Measurements from ENCODE around the gene NPIPB2.
"Not testable (repeated sequence)": the region's sequence is repeated elsewhere in the genome, so short reads cannot be mapped to it uniquely, and the experiment has no call there.

The NPIPB2 gene

GRCh38 chr16:11955713-11956123 is 13.9 kb upstream of the NPIPB2 start:
- DNase-seq (ENCODE audit: insufficient read length) (no peak), FAIRE-seq (no peak)
- no peak for TF ChIP-seq POLR2AphosphoS5 (IDR thresholded peaks at IDR 0.05; ENCODE audit: low read depth, low read length)
- no peak for TF ChIP-seq POLR2A (IDR thresholded peaks at IDR 0.05; ENCODE audit: low read depth, low read length)
- TF ChIP-seq TAF1 (IDR thresholded peaks at IDR 0.05; ENCODE audit: borderline replicate concordance, low read depth, low read length): no peak

- not testable (repeated sequence) for FAIRE-seq; DNase-seq (ENCODE audit: insufficient read length)
Observed at GRCh38 chr16:11953576-11953975, 11.7 kb upstream of the NPIPB2 start.

- no peak for TF ChIP-seq POLR2A (IDR thresholded peaks at IDR 0.05; ENCODE audit: low read depth, low read length)
- TF ChIP-seq TAF1 (IDR thresholded peaks at IDR 0.05; ENCODE audit: borderline replicate concordance, low read depth, low read length): no peak
- no peak for TF ChIP-seq POLR2AphosphoS5 (IDR thresholded peaks at IDR 0.05; ENCODE audit: low read depth, low read length)
- FAIRE-seq: no peak
- DNase-seq (ENCODE audit: insufficient read length): no peak
Observed at GRCh38 chr16:11950388-11950787, 8.5 kb upstream of the NPIPB2 start.

GRCh38 chr16:11949527-11949926 is 7.7 kb upstream of the NPIPB2 start:
- FAIRE-seq (peak; percentile 73), DNase-seq (ENCODE audit: insufficient read length) (peak; percentile 51)
- TF ChIP-seq POLR2A (IDR thresholded peaks at IDR 0.05; ENCODE audit: low read depth, low read length): no peak
- TF ChIP-seq POLR2AphosphoS5 (IDR thresholded peaks at IDR 0.05; ENCODE audit: low read depth, low read length): no peak
- TF ChIP-seq TAF1 (IDR thresholded peaks at IDR 0.05; ENCODE audit: borderline replicate concordance, low read depth, low read length): no peak

GRCh38 chr16:11948819-11949218 is 7.0 kb upstream of the NPIPB2 start:
- TF ChIP-seq POLR2AphosphoS5 (IDR thresholded peaks at IDR 0.05; ENCODE audit: low read depth, low read length) (no peak), POLR2A (IDR thresholded peaks at IDR 0.05; ENCODE audit: low read depth, low read length) (no peak), TAF1 (IDR thresholded peaks at IDR 0.05; ENCODE audit: borderline replicate concordance, low read depth, low read length) (no peak)
- FAIRE-seq (no peak), DNase-seq (ENCODE audit: insufficient read length) (no peak)

GRCh38 chr16:11946433-11946832 is 4.6 kb upstream of the NPIPB2 start:
- FAIRE-seq (no peak), DNase-seq (ENCODE audit: insufficient read length) (no peak)
- no peak for TF ChIP-seq POLR2A (IDR thresholded peaks at IDR 0.05; ENCODE audit: low read depth, low read length)
- no peak for TF ChIP-seq TAF1 (IDR thresholded peaks at IDR 0.05; ENCODE audit: borderline replicate concordance, low read depth, low read length)

GRCh38 chr16:11927350-11927749 is 14.5 kb downstream of the NPIPB2 start:
- not testable (repeated sequence) for DNase-seq (ENCODE audit: insufficient read length); FAIRE-seq

- FAIRE-seq; DNase-seq (ENCODE audit: insufficient read length): not testable (repeated sequence)
Observed at GRCh38 chr16:11924046-11924445, 17.8 kb downstream of the NPIPB2 start.

- TF ChIP-seq TAF1 (IDR thresholded peaks at IDR 0.05; ENCODE audit: borderline replicate concordance, low read depth, low read length): no peak
- TF ChIP-seq POLR2AphosphoS5 (IDR thresholded peaks at IDR 0.05; ENCODE audit: low read depth, low read length): no peak
- no peak for TF ChIP-seq POLR2A (IDR thresholded peaks at IDR 0.05; ENCODE audit: low read depth, low read length)
- FAIRE-seq: no peak
- no peak for DNase-seq (ENCODE audit: insufficient read length)
Observed at GRCh38 chr16:11916524-11917285, 25.1 kb downstream of the NPIPB2 start.

GRCh38 chr16:11915644-11916523 is 26.0 kb downstream of the NPIPB2 start, which contains the start of gene GSPT1:
Gene GSPT1 (minus strand): TSS chr16:11915956. CDS start chr16:11915720, 236 bp downstream.
- TF ChIP-seq TAF1 (IDR thresholded peaks at IDR 0.05; ENCODE audit: borderline replicate concordance, low read depth, low read length) (no peak), POLR2AphosphoS5 (IDR thresholded peaks at IDR 0.05; ENCODE audit: low read depth, low read length) (peak; percentile 90), POLR2A (IDR thresholded peaks at IDR 0.05; ENCODE audit: low read depth, low read length) (peak; percentile 92; the same call in 1 of the 2 replicates)

GRCh38 chr16:11915114-11915643 is 26.7 kb downstream of the NPIPB2 start:
- DNase-seq (ENCODE audit: insufficient read length) (peak; percentile 50), FAIRE-seq (no peak)
- TF ChIP-seq TAF1 (IDR thresholded peaks at IDR 0.05; ENCODE audit: borderline replicate concordance, low read depth, low read length): no peak
- no peak; the same call in 1 of the 2 replicates for TF ChIP-seq POLR2A (IDR thresholded peaks at IDR 0.05; ENCODE audit: low read depth, low read length)
- TF ChIP-seq POLR2AphosphoS5 (IDR thresholded peaks at IDR 0.05; ENCODE audit: low read depth, low read length): no peak

More at GRCh38 chr16:11915644-11916523, 26.0 kb downstream of the NPIPB2 start, which contains the start of gene GSPT1:
- DNase-seq (ENCODE audit: insufficient read length): peak; percentile 92
- FAIRE-seq: peak; percentile 93
